ENCODE measurements around the gene CALHM6.

The CALHM6 gene

DNA sequence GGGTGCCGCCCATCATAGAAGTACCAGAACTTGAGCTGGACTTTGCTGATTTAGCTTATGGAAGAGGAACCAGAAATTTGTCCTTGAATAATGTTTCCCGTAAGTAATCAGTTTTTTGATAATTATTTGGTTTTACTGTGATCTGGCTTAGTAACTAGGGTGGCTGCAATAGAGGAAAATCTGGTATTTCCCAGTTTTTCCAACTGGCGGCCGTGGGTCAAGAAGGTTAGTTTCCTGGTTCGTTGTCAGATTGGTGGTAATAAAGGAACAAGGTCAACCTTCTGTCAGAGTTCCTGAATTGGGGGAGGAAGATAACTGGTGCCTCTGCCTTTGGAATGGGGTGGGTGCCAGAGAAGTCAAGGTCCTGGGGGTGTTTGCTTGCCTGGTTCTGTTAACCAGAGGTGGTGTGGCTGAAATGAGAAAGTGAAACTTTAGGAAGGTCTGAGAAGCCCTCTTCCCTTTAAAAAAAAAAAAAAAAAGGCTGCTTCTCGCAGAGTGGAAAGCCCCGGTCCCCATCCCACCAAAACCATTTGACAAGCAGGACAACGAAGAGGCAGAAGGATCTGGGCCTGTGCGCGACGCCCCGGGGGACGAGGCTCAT lies at the start of gene CALHM6:
Gene CALHM6 (plus strand): TSS at position 45 of the 601 bp plus-strand sequence. CDS start 555 bp downstream, at position 600.
- DNase-seq: no peak

DNA sequence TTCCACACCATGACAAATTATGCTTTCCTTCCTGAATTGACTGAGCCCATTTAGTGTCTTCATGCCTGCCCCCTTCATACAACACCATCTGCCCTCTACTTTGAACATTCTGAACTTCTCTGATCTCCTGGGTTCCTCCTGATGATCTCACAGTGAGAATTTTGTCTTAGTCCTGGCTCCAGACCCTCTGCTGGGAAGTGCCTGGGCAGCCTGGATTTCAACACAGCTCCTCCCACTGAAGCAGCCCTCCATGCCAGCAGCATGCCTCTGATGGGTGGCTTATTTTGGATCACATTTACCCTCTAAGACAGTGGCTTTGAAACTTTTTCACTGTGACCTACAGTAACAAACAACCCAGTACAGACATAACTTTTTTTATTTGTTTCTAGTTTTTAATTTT lies 48.9 kb upstream of the CALHM6 start:
- no peak for DNase-seq

DNA sequence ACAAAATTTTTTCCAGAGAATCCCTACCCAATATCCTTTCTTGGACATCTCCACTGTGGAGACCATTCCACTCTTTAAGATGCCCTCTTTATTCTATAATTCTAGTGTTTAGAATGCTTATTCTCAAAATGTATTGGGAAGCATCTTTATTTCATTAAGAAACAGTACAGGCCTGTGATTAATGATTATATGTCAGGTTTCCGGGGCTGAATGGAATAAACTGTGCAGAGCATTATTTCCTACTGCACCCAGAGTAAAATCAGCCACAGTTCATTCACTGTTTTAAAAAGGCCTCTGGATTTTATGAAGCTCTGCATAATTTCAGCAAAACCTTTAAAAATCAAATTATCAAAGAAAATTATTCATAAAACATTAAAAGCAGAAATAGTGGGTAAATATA lies 47.8 kb upstream of the CALHM6 start:
- no peak for DNase-seq

DNA sequence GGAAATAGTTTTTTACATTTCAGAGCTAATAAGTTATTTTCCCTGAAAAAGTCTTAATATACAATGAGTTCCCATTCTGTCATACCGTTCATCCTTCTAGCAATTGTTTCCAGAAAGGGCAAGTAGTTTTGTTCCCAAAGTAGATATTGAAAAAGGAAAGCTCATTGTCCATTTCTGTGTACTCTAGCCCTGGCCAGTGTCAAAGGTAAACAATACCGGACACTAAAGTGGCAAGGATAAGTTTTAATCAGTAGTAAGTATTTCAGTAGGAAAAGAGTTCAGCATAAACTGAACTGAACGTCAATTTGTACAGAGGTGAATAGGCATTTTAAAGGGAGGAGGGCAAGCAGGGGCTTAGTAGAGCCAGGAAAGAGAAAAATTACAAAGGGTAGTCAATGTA lies 43.5 kb upstream of the CALHM6 start:
- no peak for DNase-seq

DNA sequence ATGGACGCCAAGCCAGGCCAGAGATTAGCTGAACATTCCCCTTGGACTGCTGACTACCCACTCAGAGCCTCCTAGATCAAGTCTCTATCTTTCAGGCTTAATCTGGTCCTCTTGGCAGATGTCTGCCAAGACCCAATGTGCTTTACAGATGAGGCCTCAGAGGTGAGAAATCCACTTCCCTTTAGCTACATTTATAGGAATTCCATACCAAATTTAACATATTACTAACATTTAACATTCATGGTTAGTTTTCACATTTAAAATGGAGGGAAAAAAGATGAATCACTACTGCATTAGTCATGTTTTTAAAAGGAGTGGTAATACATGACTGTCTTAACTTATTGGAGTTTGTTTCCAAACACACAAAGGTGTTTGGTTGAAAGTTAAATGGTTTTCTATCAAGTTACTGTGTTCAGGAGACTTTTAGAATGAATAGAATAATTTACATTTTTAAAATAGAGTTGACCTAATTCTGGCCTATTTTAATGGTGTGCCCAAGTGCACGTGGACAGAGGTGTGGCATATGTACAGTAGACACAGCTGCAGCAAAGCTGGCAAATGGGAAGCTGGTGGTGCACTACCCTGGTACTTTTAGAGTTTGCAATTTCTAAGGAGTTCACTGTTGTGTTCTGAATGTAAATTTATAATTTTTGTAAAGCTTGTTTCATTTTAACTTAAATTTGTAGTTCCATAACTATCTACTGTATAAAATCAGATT lies 41.9 kb upstream of the CALHM6 start:
- DNase-seq: no peak

DNA sequence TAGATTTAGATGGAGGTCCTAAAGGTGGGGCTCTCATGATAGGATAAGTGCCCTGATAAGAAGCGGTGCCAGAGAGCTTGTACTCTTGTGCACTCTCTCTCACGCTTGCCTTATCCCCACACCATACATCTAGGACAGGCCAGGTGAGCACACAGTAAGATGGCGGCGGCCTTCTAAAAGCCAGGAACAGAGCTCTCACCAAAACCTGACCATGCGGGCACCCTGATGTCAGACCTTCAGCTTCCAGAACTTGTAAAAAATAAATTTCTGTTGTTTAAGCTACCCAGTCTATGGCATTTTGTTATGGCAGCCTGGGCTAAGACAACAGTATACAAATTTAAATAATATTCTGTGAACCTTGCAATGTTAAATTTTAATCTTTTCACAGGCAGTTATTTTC lies 40.8 kb upstream of the CALHM6 start:
- no peak for DNase-seq

DNA sequence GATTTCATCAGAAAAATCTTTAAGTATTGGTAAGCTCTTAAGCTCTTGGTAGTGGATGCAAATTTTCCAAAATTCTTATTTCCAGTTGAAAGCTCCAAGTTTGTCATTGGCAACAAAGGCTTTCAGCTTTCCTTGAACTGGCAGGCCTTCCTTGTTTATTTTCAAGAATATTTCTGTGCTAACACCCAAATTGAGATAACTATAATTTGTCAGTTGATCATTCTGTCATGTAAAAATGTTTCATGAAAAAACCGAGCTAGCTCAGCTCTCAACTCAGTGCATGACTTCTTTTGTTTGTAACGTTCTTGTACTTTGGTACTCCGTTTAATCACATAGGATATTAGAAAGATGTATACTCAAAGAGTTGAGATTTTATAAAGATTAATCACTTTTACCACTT lies 38.9 kb upstream of the CALHM6 start:
- DNase-seq: no peak

DNA sequence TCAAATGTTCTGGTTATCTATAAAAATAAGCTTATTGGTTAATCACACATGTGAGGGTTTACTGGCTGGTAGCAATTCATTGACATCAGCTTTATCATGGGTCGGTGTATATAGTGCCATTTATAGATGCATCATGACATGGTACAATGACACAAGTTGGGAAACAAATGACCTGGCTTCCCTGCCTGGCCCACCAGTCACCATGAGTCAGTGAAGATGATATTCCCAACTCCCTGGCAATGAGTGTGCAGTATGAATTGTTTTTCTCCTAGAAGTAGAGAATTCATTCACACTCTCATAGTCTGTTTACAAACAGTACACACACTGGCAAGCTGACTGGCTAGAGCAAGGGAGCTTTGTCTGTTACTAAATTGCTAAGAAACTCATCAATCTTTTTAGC lies 37.2 kb upstream of the CALHM6 start:
- no peak for DNase-seq

DNA sequence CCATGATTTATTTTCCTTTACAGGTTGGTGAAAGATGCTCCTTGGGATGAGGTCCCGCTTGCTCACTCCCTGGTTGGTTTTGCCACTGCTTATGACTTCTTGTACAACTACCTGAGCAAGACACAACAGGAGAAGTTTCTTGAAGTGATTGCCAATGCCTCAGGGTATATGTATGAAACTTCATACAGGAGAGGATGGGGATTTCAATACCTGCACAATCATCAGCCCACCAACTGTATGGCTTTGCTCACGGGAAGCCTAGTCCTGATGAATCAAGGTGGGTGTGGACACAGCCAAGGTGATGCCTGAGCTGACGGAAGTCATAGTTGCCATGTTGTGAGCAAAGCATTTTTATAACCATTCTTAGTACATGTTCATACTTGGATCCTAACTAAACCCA lies 34.6 kb upstream of the CALHM6 start:
- no peak for DNase-seq

DNA sequence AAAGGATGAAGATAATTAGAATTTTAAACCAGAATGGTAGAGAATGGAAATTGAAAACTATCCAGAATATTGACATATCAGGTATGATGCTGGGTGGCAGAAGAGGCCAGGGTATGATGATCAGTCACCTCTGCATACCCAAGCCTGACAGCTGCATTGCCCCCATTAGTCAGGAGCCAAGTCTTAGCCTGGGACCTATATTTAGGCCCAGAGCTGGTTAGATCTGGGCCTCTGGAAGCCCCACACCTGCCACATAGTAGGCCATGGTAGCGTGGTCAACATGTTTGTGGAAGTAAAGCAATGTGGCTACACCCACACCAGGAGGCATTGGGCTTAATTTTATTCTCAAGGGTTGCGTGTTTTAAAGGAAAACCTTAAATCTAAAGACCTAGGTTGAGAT lies 32.1 kb upstream of the CALHM6 start:
- DNase-seq: no peak

DNA sequence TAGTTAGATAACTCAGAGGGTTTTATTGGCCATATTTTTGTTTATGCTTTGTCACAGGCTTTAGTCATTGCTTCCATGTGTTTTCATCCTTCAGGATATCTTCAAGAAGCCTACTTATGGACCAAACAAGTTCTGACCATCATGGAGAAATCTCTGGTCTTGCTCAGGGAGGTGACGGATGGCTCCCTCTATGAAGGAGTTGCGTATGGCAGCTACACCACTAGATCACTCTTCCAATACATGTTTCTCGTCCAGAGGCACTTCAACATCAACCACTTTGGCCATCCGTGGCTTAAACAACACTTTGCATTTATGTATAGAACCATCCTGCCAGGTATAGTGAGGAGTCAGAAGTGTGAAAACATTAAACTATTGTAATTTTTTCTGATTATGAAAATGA lies 30.3 kb upstream of the CALHM6 start:
- no peak for DNase-seq

DNA sequence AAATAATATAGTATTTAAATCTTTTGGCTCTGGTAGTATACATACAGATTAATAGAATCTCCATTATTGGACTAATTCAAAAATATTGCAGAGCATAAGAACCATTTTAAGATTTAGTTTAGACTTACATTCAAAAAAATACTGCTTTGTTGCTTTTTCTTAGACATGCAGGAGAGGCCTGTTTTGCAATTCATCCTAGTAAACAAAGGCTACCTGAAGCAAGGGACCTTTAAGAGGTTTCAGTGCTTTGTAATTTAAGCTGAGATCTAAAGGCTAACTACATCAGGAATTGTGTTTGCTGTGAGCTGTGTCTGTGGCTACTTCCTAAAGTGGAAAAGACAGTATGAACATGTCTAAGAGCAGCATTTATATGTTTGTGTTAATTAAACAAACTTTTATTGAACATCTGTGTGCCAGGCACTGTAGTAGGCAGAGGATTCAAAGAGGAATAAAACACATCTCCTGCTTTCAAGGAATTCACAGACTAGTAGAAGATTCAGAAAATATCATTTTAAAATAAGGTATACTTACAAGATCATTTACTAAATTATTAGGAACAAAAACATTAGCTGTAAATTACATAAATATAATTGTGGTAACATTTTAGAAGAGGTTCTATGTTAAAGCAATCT lies 29.1 kb upstream of the CALHM6 start:
- no peak for DNase-seq

DNA sequence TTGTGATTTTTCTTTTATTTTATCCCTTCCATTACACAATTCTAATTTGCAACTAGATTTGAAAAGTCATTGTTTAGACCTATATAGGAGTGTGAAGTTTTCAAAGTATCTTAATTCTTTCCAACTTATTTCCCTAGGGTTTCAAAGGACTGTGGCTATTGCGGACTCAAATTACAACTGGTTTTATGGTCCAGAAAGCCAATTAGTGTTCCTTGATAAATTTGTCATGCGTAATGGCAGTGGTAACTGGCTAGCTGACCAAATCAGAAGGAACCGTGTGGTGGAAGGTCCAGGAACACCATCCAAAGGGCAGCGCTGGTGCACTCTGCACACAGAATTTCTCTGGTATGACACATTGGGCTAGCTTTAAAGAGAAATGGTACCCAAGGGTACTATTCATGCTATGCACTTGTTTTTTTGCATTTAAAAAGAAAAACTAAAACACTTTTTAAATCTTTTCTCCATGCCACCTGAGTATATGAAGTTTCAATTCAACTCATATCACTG lies 27.9 kb upstream of the CALHM6 start:
- DNase-seq: no peak

DNA sequence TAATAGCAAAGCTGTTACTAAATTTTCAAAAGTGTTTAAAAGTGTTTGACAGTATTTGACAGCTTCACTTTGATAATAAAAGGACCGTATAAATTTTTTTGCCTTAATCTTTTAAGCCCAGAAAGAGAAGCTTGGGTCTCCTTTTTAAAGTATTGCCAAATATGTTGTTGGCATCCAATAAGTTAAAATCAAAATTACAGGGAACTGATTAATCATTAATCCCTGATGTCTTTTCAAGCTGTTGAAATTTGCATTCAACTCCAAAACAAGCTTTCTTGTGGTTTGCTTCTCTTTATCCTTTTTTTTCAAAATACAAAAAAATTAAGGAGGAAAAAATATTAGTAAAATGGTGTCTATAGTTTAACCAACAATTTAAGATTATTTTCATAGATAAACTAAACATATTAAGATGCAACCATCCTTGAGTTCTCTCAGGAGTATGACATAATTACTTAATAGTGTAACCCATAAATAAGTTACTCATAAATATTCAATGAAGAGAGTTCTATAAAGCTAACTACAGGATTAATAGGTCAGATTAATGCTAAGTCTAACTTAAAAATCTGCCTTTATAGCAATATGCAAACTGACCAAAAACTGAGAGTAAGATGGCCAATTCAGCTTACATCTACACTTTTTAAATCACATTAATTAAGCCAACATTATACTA lies 27.0 kb upstream of the CALHM6 start:
- no peak for DNase-seq

DNA sequence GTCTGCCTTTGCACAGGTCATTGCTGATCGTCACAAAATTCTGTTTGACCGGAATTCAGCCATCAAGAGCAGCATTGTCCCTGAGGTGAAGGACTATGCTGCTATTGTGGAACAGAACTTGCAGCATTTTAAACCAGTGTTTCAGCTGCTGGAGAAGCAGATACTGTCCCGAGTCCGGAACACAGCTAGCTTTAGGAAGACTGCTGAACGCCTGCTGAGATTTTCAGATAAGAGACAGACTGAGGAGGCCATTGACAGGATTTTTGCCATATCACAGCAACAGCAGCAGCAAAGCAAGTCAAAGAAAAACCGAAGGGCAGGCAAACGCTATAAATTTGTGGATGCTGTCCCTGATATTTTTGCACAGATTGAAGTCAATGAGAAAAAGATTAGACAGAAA lies 24.6 kb upstream of the CALHM6 start:
- DNase-seq: no peak

DNA sequence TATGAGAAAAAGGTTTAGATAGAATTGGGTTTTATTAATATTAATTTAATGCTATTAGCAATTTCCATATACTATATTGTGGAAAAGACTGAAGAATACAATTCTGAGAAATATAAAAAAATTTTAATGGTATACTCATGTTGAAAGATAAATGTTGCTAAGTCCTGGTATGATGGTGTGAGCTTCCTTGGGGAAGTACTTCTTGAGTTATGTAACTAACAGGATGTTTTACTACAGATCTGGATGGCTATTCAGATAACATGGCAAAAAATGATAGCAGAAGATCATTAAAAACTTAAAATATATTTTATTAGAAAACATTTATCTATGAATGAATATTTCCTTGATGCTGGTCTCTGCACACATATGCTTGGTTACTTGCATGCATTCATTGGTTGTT lies 23.5 kb upstream of the CALHM6 start:
- no peak for DNase-seq

DNA sequence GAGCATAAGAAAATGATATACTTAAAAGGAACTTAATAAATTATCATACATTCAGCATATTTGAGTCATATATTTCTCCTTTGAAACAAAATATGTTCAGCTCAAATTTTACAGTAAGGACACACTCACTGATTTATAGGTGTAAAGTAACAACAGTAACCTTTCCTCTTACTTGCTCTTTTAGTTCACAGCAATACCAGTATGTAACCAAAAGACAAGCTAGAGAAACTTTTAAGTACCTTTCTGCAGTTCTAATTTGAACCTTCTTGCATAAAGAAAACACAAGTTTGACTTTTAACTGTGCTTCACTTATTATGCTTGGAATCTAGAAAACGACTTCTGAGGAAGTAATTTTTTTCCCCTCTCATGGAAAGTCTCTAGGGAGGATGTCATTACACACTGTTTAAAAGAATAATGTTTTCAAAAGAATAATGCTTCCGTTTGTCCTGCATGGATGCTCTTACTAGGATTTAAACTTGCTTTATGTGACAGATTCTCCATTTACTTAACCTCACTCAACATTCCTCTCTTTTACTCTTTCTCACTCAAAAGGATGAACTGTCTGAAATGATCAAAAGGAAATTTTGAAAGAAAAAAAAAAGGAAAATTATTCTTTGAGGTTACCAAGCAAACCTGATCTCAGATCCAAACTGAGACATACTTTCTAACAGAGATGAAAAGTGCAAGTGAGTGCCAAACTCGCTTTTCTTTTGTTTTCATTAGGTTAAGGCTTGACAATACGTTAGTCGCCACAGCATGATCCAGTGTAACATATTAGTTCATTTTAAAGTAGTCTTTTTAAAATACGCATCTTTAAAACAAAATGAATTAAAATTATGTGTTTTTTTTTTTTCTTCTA lies 22.4 kb upstream of the CALHM6 start:
- no peak for DNase-seq

DNA sequence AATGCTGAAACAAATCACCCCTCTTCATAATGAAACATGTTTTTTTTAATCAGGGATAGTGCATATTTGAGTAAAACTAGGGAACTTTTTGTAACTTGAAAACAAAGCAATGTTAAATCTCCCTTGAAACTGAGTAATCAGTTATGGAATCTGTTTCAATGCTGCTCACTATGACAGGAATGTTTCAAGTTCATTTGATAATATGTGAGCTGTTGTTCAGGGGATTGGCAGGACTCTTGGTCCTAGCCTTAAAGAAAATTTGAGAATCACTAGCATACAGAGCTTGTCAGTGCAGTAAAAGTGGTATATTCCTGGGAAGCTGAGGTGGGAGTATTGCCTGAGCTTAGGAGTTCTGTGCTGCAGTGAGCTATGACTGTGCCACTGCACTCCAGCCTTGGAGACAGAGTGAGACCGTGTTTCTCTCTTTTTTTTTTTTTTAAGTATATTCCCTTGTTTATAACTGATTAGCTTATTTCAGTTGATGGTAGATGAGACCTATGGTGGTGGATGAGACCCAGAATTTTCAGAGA lies 21.6 kb upstream of the CALHM6 start:
- DNase-seq: no peak

DNA sequence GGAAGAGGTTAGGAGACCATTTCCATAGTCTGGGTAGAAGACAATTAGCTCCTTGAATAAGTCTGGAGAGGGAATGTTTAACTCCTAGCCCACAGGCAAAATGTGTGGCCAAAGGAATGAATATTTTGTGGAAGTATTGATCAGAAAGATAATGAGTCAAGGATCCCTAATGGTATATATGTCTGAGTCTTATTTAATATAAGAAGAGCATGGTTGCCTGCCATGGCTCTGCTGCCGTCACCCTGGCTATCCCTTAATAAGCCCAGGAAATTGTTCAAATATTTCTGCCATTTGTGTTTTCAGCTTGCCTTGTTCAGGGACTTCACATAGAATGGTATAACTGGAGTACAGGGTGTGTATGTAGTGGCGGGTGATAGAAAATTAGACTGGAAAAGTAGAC lies 18.1 kb upstream of the CALHM6 start:
- no peak for DNase-seq

DNA sequence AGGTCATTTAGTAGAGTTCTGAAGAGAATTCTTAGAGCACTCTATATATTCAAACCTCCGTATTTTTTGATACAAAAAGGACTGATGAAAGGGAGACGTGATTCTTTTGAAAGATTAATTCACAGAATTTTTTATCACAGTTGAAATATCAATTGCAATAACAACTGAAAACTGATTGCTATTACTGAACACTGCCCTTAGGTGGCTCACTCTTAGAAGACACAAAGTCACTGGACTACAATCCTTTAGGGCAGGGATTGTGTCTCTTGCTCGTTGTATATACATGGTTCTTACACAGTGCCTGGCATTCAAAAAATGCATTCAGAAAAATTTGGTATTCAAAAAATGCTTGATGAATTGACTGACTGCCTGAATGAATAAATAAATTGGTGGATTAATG lies 17.1 kb upstream of the CALHM6 start:
- DNase-seq: no peak

DNA sequence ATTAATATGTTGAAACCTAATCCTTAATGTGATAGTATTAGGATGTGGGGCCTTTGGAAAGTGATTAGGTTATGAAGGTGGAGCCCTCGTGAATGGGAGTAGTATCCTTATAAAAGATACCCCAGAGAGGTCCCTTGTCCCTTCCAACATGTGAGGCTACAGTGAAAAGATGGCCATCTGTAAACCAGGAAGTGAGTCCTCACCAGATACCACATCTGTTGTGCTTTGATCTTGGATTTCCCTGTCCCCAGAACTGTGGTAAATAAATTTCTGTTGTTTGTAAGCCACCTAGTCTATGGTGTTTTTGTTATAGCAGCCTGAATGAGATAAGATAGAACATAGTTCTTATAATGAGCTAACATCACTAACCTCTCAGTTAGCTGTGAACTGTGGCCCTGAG lies 16.6 kb upstream of the CALHM6 start:
- DNase-seq: no peak

DNA sequence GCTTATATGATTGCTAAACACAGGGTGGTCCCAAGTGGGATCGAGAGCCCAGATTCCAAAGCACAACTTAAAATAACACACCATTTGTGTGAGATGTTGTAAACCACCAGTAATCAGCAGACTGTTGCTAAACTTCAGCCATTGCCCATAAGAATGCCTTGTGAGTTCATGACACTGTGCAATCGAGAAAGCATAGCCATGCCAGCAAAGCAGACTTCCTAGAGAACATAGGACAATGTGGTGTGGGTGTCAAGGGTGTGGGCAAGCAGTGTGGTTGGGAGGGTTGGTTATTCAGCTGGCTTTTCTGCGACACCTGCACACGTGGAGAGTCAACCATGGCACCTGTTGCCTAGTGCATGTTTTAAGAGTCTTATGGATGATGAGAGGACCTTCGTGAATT lies 16.1 kb upstream of the CALHM6 start:
- DNase-seq: no peak

DNA sequence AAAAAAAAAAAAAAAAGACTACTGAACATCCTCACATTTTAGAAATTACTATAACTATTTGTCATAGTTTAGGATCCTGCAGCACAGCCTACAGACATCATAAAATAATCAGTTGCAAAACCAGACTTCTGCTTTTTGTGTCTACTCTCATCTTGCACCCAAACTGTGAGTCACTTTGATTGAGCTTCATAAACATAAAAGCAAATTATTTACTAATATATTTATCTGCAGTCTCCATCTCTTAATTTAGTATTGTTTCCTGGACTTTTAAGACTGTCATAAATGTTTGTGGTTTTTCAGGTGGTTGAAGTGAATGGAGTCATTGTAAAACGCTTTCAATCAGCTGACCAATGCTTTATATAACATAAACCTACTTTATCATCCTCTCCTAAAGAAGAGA lies 14.8 kb upstream of the CALHM6 start:
- no peak for DNase-seq
